Activated T-helper 2 cell treated with anti-CD3 and anti-CD28 coated beads, Interferon-gamma antibody, Interleukin-2, Interleukin-4, amounts not matched to agents 10 μg/mL and 5 μg/mL and 100 μg/mL, durations not matched to agents 14 hours and 24 hours and 36 hours (primary cell): ENCODE results near the gene RPAP2. TPM values are rescaled to one million over a fixed set of nuclear protein-coding genes. Genes with fewer than 3 reads are reported as not detected.

Experiments
- DNase-seq: peaks from one replicate; pipeline ENCODE4 v3.0.0; 2021; ENCODE audit warnings: low spot score
- H3K27ac Mint-ChIP-seq: one replicate; pipeline ENCODE4 v1.8.0; 2021; ENCODE audit warnings: mixed read lengths
- H3K27me3 Mint-ChIP-seq: one replicate; pipeline ENCODE4 v1.8.0; 2021; ENCODE audit warnings: low read depth, mixed read lengths
- H3K36me3 Mint-ChIP-seq: one replicate; pipeline ENCODE4 v1.8.0; 2021; ENCODE audit warnings: low read depth, mixed read lengths
- H3K4me1 Mint-ChIP-seq: one replicate; pipeline ENCODE4 v1.8.0; 2021; ENCODE audit warnings: low read depth, mixed read lengths
- H3K4me3 Mint-ChIP-seq: one replicate; pipeline ENCODE4 v1.8.0; 2021; ENCODE audit warnings: low read depth, mild to moderate bottlenecking, moderate library complexity, mixed read lengths
- H3K9me3 Mint-ChIP-seq: one replicate; pipeline ENCODE4 v1.8.0; 2021; ENCODE audit warnings: mixed read lengths
- intact Hi-C: fragments of 100-400 bp; cut with micrococcal nuclease; formaldehyde crosslinking; loops from one replicate; pipeline ENCODE4 v1.15.1; 2023
- total RNA-seq: library from RNA; stranded (reverse); gene quantifications from 2 replicates; pipeline ENCODE4 v1.2.3, GENCODE V29; 2022

Gene RPAP2
- total RNA-seq, 1 donor from 2014 or later = 42.8 TPM

GRCh38 chr1:92299477-92300150 lies 755 bp downstream of the RPAP2 start:
- Mint-ChIP-seq H3K4me1 (peaks cover 33% of the 10 kb centered on the region), H3K9me3 (no peaks in the 10 kb centered on the region), H3K36me3 (peaks cover 56% of the 10 kb centered on the region), H3K27ac (peak overlapping the region; percentile 96), H3K4me3 (peak overlapping the region; percentile 98), H3K27me3 (no peaks in the 10 kb centered on the region)
- DNase-seq = no peak
- intact Hi-C loops = loop anchor here (1.0 to 10.0 kb wide), 3 partner anchors 215 to 785 kb away; partner anchors contain the start of gene BTBD8

- intact Hi-C loops = no loop called here
- Mint-ChIP-seq H3K27me3 (no peaks in the 10 kb centered on the region), H3K36me3 (peaks cover 57% of the 10 kb centered on the region), H3K4me1 (peaks cover 29% of the 10 kb centered on the region), H3K4me3 (peak overlapping the region; percentile 8), H3K9me3 (no peaks in the 10 kb centered on the region), H3K27ac (no peak overlapping the region)
- DNase-seq = no peak
These were observed 2.2 kb downstream of the RPAP2 start for GRCh38 chr1:92301021-92301420.

GRCh38 chr1:92306020-92306419 lies 7.2 kb downstream of the RPAP2 start:
- intact Hi-C loops = no loop called here
- Mint-ChIP-seq H3K9me3 (no peaks in the 10 kb centered on the region), H3K27me3 (no peaks in the 10 kb centered on the region), H3K36me3 (peaks cover 56% of the 10 kb centered on the region), H3K4me1 (peaks cover 17% of the 10 kb centered on the region), H3K4me3 (no peak overlapping the region), H3K27ac (peak overlapping the region; percentile 3)
- no peak for DNase-seq

GRCh38 chr1:92307980-92308379 lies 9.1 kb downstream of the RPAP2 start:
- peaks cover 26% of the 10 kb centered on the region for H3K4me1 Mint-ChIP-seq
- H3K4me3 Mint-ChIP-seq = no peak overlapping the region
- H3K9me3 Mint-ChIP-seq = no peaks in the 10 kb centered on the region
- H3K27me3 Mint-ChIP-seq = no peaks in the 10 kb centered on the region
- intact Hi-C loops = no loop called here
- H3K36me3 Mint-ChIP-seq = peaks cover 65% of the 10 kb centered on the region
- no peak for DNase-seq
- H3K27ac Mint-ChIP-seq = no peak overlapping the region

- Mint-ChIP-seq H3K4me3 (no peak overlapping the region), H3K9me3 (peaks cover 4% of the 10 kb centered on the region), H3K36me3 (peaks cover 68% of the 10 kb centered on the region), H3K4me1 (peaks cover 39% of the 10 kb centered on the region), H3K27me3 (no peaks in the 10 kb centered on the region), H3K27ac (no peak overlapping the region)
- DNase-seq = no peak
- intact Hi-C loops = loop anchor here (10.0 kb wide), 1 partner anchor 655 kb away; the partner anchor contains the start of gene DIPK1A
These were observed 11.3 kb downstream of the RPAP2 start for GRCh38 chr1:92310185-92310597.

- Mint-ChIP-seq H3K36me3 (peaks cover 57% of the 10 kb centered on the region), H3K27me3 (no peaks in the 10 kb centered on the region), H3K4me1 (peaks cover 65% of the 10 kb centered on the region), H3K27ac (peak overlapping the region; percentile 82), H3K9me3 (peaks cover 4% of the 10 kb centered on the region), H3K4me3 (peak overlapping the region; percentile 22)
- intact Hi-C loops = loop anchor here (1.0 to 10.0 kb wide), 3 partner anchors 224 to 651 kb away; partner anchors contain the start of gene DIPK1A
- DNase-seq = no peak
These were observed 15.2 kb downstream of the RPAP2 start for GRCh38 chr1:92314024-92314423.

- H3K27ac Mint-ChIP-seq = peak overlapping the region; percentile 90
- peaks cover 64% of the 10 kb centered on the region for H3K4me1 Mint-ChIP-seq
- intact Hi-C loops = loop anchor here (2.0 to 10.0 kb wide), 3 partner anchors 169 to 649 kb away; partner anchors contain the start of gene DIPK1A
- H3K27me3 Mint-ChIP-seq = no peaks in the 10 kb centered on the region
- DNase-seq = peak; percentile 45
- H3K4me3 Mint-ChIP-seq = peak overlapping the region; percentile 57
- peaks cover 4% of the 10 kb centered on the region for H3K9me3 Mint-ChIP-seq
- peaks cover 68% of the 10 kb centered on the region for H3K36me3 Mint-ChIP-seq
These were observed 17.1 kb downstream of the RPAP2 start for GRCh38 chr1:92315766-92316599.

- peak overlapping the region; percentile 49 for H3K4me3 Mint-ChIP-seq
- intact Hi-C loops = loop anchor here (1.0 to 10.0 kb wide), 4 partner anchors 47 to 647 kb away; partner anchors contain the start of gene DIPK1A
- peak overlapping the region; percentile 72 for H3K27ac Mint-ChIP-seq
- peaks cover 60% of the 10 kb centered on the region for H3K36me3 Mint-ChIP-seq
- peaks cover 4% of the 10 kb centered on the region for H3K9me3 Mint-ChIP-seq
- peaks cover 55% of the 10 kb centered on the region for H3K4me1 Mint-ChIP-seq
- no peaks in the 10 kb centered on the region for H3K27me3 Mint-ChIP-seq
- DNase-seq = peak; percentile 23
These were observed 19.1 kb downstream of the RPAP2 start for GRCh38 chr1:92317836-92318493.

- no peak for DNase-seq
- intact Hi-C loops = no loop called here
These were observed 24.9 kb downstream of the RPAP2 start for GRCh38 chr1:92323473-92324453.

GRCh38 chr1:92324784-92325183 lies 25.9 kb downstream of the RPAP2 start:
- intact Hi-C loops = no loop called here
- peak overlapping the region; percentile 29 for H3K27ac Mint-ChIP-seq

More at GRCh38 chr1:92323473-92324453, 24.9 kb downstream of the RPAP2 start:
- H3K9me3 Mint-ChIP-seq = peaks cover 34% of the 10 kb centered on the region
- H3K4me1 Mint-ChIP-seq = peaks cover 29% of the 10 kb centered on the region
- peak overlapping the region; percentile 74 for H3K27ac Mint-ChIP-seq
- H3K27me3 Mint-ChIP-seq = no peaks in the 10 kb centered on the region
- peaks cover 81% of the 10 kb centered on the region for H3K36me3 Mint-ChIP-seq
- H3K4me3 Mint-ChIP-seq = peak overlapping the region; percentile 69

GRCh38 chr1:92326681-92327080 lies 27.8 kb downstream of the RPAP2 start:
- Mint-ChIP-seq H3K36me3 (peaks cover 84% of the 10 kb centered on the region), H3K27ac (no peak overlapping the region)
- intact Hi-C loops = no loop called here

More at GRCh38 chr1:92324784-92325183, 25.9 kb downstream of the RPAP2 start:
- Mint-ChIP-seq H3K9me3 (peaks cover 41% of the 10 kb centered on the region), H3K4me3 (peak overlapping the region; percentile 9), H3K36me3 (peaks cover 83% of the 10 kb centered on the region), H3K4me1 (peaks cover 22% of the 10 kb centered on the region), H3K27me3 (no peaks in the 10 kb centered on the region)
- no peak for DNase-seq

More at GRCh38 chr1:92326681-92327080, 27.8 kb downstream of the RPAP2 start:
- DNase-seq = no peak
- no peak overlapping the region for H3K4me3 Mint-ChIP-seq
- no peaks in the 10 kb centered on the region for H3K27me3 Mint-ChIP-seq
- H3K4me1 Mint-ChIP-seq = peaks cover 30% of the 10 kb centered on the region
- peaks cover 47% of the 10 kb centered on the region for H3K9me3 Mint-ChIP-seq
